Lower leg skin (tissue), 3 donors: Measurements from ENCODE around the gene ICAM4.

ENCODE experiments used
- POLR2A ChIP-seq, 2 donors: fragments of 450-650 bp; IDR thresholded peaks; one replicate each; pipeline ENCODE4 v1.6.1; 2016 to 2017; ENCODE audit warnings: antibody characterized with exemption in 2 of 2, mild to moderate bottlenecking in 1 of 2, moderate library complexity in 1 of 2
- TF ChIP-seq, protein P1 (sequence below), 3 donors: fragments of 450-650 bp; IDR thresholded peaks; one replicate each; pipeline ENCODE4 v1.5.1; 2016; ENCODE audit warnings: antibody characterized with exemption in 3 of 3, mild to moderate bottlenecking in 3 of 3, moderate library complexity in 2 of 3

DNA sequence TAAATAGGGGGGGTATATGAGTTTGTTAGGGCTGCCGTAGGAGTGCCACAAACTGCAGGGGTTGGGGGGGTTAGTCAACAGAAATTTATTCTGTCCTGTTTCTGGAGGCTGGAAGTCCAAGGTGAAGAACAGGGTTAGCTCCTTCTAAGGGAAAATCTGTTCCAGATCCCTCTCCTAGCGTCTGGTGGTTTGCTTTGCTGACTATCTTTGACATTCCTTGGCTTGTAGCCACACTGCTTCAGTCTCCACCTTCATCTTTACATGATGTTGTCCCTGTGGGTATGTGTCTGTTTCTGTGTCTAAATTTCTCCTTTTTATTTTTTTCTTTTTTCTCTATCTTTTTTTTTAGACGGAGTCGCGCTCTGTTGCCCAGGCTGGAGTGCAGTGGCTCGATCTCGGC is 24.0 kb upstream of the ICAM4 start:
- TF ChIP-seq, protein P1, sequence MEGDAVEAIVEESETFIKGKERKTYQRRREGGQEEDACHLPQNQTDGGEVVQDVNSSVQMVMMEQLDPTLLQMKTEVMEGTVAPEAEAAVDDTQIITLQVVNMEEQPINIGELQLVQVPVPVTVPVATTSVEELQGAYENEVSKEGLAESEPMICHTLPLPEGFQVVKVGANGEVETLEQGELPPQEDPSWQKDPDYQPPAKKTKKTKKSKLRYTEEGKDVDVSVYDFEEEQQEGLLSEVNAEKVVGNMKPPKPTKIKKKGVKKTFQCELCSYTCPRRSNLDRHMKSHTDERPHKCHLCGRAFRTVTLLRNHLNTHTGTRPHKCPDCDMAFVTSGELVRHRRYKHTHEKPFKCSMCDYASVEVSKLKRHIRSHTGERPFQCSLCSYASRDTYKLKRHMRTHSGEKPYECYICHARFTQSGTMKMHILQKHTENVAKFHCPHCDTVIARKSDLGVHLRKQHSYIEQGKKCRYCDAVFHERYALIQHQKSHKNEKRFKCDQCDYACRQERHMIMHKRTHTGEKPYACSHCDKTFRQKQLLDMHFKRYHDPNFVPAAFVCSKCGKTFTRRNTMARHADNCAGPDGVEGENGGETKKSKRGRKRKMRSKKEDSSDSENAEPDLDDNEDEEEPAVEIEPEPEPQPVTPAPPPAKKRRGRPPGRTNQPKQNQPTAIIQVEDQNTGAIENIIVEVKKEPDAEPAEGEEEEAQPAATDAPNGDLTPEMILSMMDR (IDR thresholded peaks at IDR 0.05) = no peak
- no peak for TF ChIP-seq POLR2A (IDR thresholded peaks at IDR 0.05)
